Astrocyte (in vitro differentiated cells and primary cell): Measurements from ENCODE around the gene SYT17. TPM values are rescaled to one million over a fixed set of nuclear protein-coding genes. Genes with fewer than 3 reads are reported as not detected.

Experiments
- DNase-seq: peaks from one replicate; pipeline ENCODE4 v3.0.0-alpha.2; 2010; ENCODE audit warnings: low read depth
- FAIRE-seq: peaks from 2 replicates; lab custom pipeline; 2011; peaks lifted over from hg19 to GRCh38; lab: Jason Lieb, UNC
- H2AFZ ChIP-seq: 2 replicates; pipeline ENCODE4 v1.6.0; 2012; ENCODE audit warnings: low read depth, low read length, inconsistent platforms
- H3K27ac ChIP-seq: 2 replicates; pipeline ENCODE4 v1.5.1; 2011; ENCODE audit warnings: low read depth, low read length, inconsistent platforms
- H3K27me3 ChIP-seq: 2 replicates; pipeline ENCODE4 v1.6.0; 2011; ENCODE audit warnings: low read length, inconsistent platforms; ENCODE audit not compliant: insufficient read depth
- H3K36me3 ChIP-seq: 2 replicates; pipeline ENCODE4 v1.5.1; 2011; ENCODE audit warnings: low read length, inconsistent platforms; ENCODE audit not compliant: insufficient read depth
- H3K4me1 ChIP-seq: 2 replicates; pipeline ENCODE4 v1.5.1; 2011; ENCODE audit warnings: low read length, inconsistent platforms; ENCODE audit not compliant: insufficient read depth
- H3K4me2 ChIP-seq: 2 replicates; pipeline ENCODE4 v1.6.0; 2012; ENCODE audit warnings: low read length, inconsistent platforms
- H3K4me3 ChIP-seq: 2 replicates; pipeline ENCODE4 v1.5.1; 2011; ENCODE audit warnings: low read depth, mild to moderate bottlenecking, low read length, inconsistent platforms; ENCODE audit not compliant: insufficient read depth
- H3K79me2 ChIP-seq: 2 replicates; pipeline ENCODE4 v1.6.0; 2012; ENCODE audit warnings: mild to moderate bottlenecking, low read length, inconsistent platforms; ENCODE audit not compliant: insufficient read depth
- H3K9ac ChIP-seq: 2 replicates; pipeline ENCODE4 v1.6.0; 2012; ENCODE audit warnings: mild to moderate bottlenecking, low read length, inconsistent platforms
- H3K9me3 ChIP-seq: 2 replicates; pipeline ENCODE4 v1.5.1; 2012; ENCODE audit warnings: low read depth, mild to moderate bottlenecking, low read length, inconsistent platforms; ENCODE audit not compliant: insufficient read depth
- H4K20me1 ChIP-seq: 2 replicates; pipeline ENCODE4 v1.6.0; 2012; ENCODE audit warnings: low read length, inconsistent platforms; ENCODE audit not compliant: insufficient read depth
- H3K27ac Mint-ChIP-seq: one replicate; pipeline ENCODE4 v1.8.0; 2021; ENCODE audit warnings: mild to moderate bottlenecking, mixed read lengths; ENCODE audit not compliant: unreplicated experiment
- H3K27me3 Mint-ChIP-seq: one replicate; pipeline ENCODE4 v1.8.0; 2021; ENCODE audit warnings: low read depth, mixed read lengths; ENCODE audit not compliant: unreplicated experiment
- H3K36me3 Mint-ChIP-seq: one replicate; pipeline ENCODE4 v1.8.0; 2021; ENCODE audit warnings: low read depth, mixed read lengths; ENCODE audit not compliant: unreplicated experiment
- H3K4me1 Mint-ChIP-seq: one replicate; pipeline ENCODE4 v1.8.0; 2021; ENCODE audit warnings: low read depth, mixed read lengths; ENCODE audit not compliant: unreplicated experiment
- H3K4me3 Mint-ChIP-seq: one replicate; pipeline ENCODE4 v1.8.0; 2021; ENCODE audit warnings: mild to moderate bottlenecking, moderate library complexity, mixed read lengths; ENCODE audit not compliant: unreplicated experiment
- H3K9me3 Mint-ChIP-seq: one replicate; pipeline ENCODE4 v1.8.0; 2021; ENCODE audit warnings: mild to moderate bottlenecking, mixed read lengths; ENCODE audit not compliant: unreplicated experiment
- CTCF ChIP-seq: IDR thresholded peaks from 2 replicates; pipeline ENCODE4 v1.5.1; 2011; ENCODE audit warnings: low read depth, mild to moderate bottlenecking, inconsistent platforms, low read length, moderate library complexity; ENCODE audit not compliant: insufficient read depth
- EZH2 ChIP-seq: IDR thresholded peaks from 2 replicates; pipeline ENCODE4 v1.6.1; 2012; ENCODE audit warnings: mild to moderate bottlenecking, low read length, inconsistent platforms; ENCODE audit not compliant: insufficient read depth
- total RNA-seq: library from RNA; stranded (reverse); gene quantifications from 2 replicates; pipeline ENCODE4 v1.2.1, GENCODE V29; 2021

Gene SYT17
- total RNA-seq, 1 donor from 2014 or later: 4.8 TPM

GRCh38 chr16:19228052-19228451 is 60.0 kb downstream of the SYT17 start:
- H3K4me3 Mint-ChIP-seq: no peak overlapping the region
- Histone ChIP-seq H3K4me3 (no peak overlapping the region), H3K27ac (no peak overlapping the region), H2AFZ (no peak overlapping the region), H3K27me3 (no peaks in the 10 kb centered on the region), H3K79me2 (no peaks in the 10 kb centered on the region), H3K36me3 (no peaks in the 10 kb centered on the region), H3K4me2 (peak overlapping the region; percentile 7), H3K4me1 (peaks cover 4% of the 10 kb centered on the region), H3K9ac (no peak overlapping the region), H4K20me1 (no peaks in the 10 kb centered on the region), H3K9me3 (no peaks in the 10 kb centered on the region)
- FAIRE-seq (no peak), DNase-seq (no peak)
- H3K9me3 Mint-ChIP-seq: peaks cover 8% of the 10 kb centered on the region
- peaks cover 3% of the 10 kb centered on the region for H3K36me3 Mint-ChIP-seq
- H3K27ac Mint-ChIP-seq: peak overlapping the region; percentile 36
- peaks cover 10% of the 10 kb centered on the region for H3K4me1 Mint-ChIP-seq
- no peak for TF ChIP-seq EZH2
- TF ChIP-seq CTCF: no peak
- no peaks in the 10 kb centered on the region for H3K27me3 Mint-ChIP-seq

- TF ChIP-seq CTCF (no peak), EZH2 (no peak)
- Histone ChIP-seq H3K9ac (no peak overlapping the region), H3K27ac (no peak overlapping the region), H3K36me3 (no peaks in the 10 kb centered on the region), H3K4me1 (peaks cover 4% of the 10 kb centered on the region), H3K79me2 (no peaks in the 10 kb centered on the region), H2AFZ (no peak overlapping the region), H3K4me2 (no peak overlapping the region), H3K27me3 (no peaks in the 10 kb centered on the region), H3K4me3 (no peak overlapping the region), H4K20me1 (no peaks in the 10 kb centered on the region), H3K9me3 (no peaks in the 10 kb centered on the region)
- no peak overlapping the region for H3K27ac Mint-ChIP-seq
- peaks cover 8% of the 10 kb centered on the region for H3K9me3 Mint-ChIP-seq
- peaks cover 10% of the 10 kb centered on the region for H3K4me1 Mint-ChIP-seq
- FAIRE-seq (no peak), DNase-seq (no peak)
- no peak overlapping the region for H3K4me3 Mint-ChIP-seq
- H3K27me3 Mint-ChIP-seq: no peaks in the 10 kb centered on the region
- peaks cover 3% of the 10 kb centered on the region for H3K36me3 Mint-ChIP-seq
Observed at GRCh38 chr16:19228575-19228974, 60.5 kb downstream of the SYT17 start.

- peaks cover 4% of the 10 kb centered on the region for H3K4me1 ChIP-seq
- no peaks in the 10 kb centered on the region for H4K20me1 ChIP-seq
- no peaks in the 10 kb centered on the region for H3K36me3 ChIP-seq
- H3K4me2 ChIP-seq: no peak overlapping the region
- Mint-ChIP-seq H3K27ac (no peak overlapping the region), H3K9me3 (peaks cover 2% of the 10 kb centered on the region), H3K4me1 (peaks cover 10% of the 10 kb centered on the region), H3K4me3 (no peak overlapping the region), H3K27me3 (no peaks in the 10 kb centered on the region), H3K36me3 (peaks cover 2% of the 10 kb centered on the region)
- no peak for FAIRE-seq
- no peak overlapping the region for H3K4me3 ChIP-seq
- H2AFZ ChIP-seq: no peak overlapping the region
- H3K27ac ChIP-seq: no peak overlapping the region
- H3K27me3 ChIP-seq: no peaks in the 10 kb centered on the region
- no peaks in the 10 kb centered on the region for H3K79me2 ChIP-seq
- H3K9me3 ChIP-seq: no peaks in the 10 kb centered on the region
- no peak for TF ChIP-seq EZH2
- no peak for TF ChIP-seq CTCF
- no peak overlapping the region for H3K9ac ChIP-seq
- no peak for DNase-seq
Observed at GRCh38 chr16:19230575-19230974, 62.5 kb downstream of the SYT17 start.
